Neuronal stem cell (in vitro differentiated cells): ENCODE data around the gene PDLIM5.

Source experiments
- DNase-seq: peaks from one replicate; pipeline ENCODE4 v3.0.0-alpha.2; 2013; ENCODE audit warnings: low spot score
- H2AFZ ChIP-seq: one replicate; pipeline ENCODE4 v1.6.1; 2013; ENCODE audit warnings: mild to moderate bottlenecking, low read length, inconsistent platforms
- H2AK5ac ChIP-seq: 2 replicates; pipeline ENCODE4 v1.6.1; 2013; ENCODE audit warnings: low read depth, mild to moderate bottlenecking, inconsistent platforms, low read length, moderate library complexity, mixed read lengths
- H2BK120ac ChIP-seq: 2 replicates; pipeline ENCODE4 v1.6.1; 2013; ENCODE audit warnings: low read depth, mild to moderate bottlenecking, inconsistent platforms, low read length, moderate library complexity, mixed read lengths
- H2BK12ac ChIP-seq: one replicate; pipeline ENCODE4 v1.6.1; 2013; ENCODE audit warnings: low read length, inconsistent platforms
- H2BK15ac ChIP-seq: 2 replicates; pipeline ENCODE4 v1.6.1; 2013; ENCODE audit warnings: mild to moderate bottlenecking, low read length, inconsistent platforms, mixed read lengths
- H2BK5ac ChIP-seq: one replicate; pipeline ENCODE4 v1.6.1; 2013; ENCODE audit warnings: inconsistent platforms, mild to moderate bottlenecking, low read length, moderate library complexity
- H3K14ac ChIP-seq: one replicate; pipeline ENCODE4 v1.6.1; 2013; ENCODE audit warnings: low read length, inconsistent platforms
- H3K18ac ChIP-seq: 2 replicates; pipeline ENCODE4 v1.6.1; 2013; ENCODE audit warnings: low read length, inconsistent platforms
- H3K23ac ChIP-seq: 2 replicates; pipeline ENCODE4 v1.6.1; 2013; ENCODE audit warnings: low read depth, mild to moderate bottlenecking, mixed read lengths, low read length, inconsistent platforms; ENCODE audit not compliant: poor library complexity
- H3K27ac ChIP-seq: replicated peaks from 3 replicates; pipeline ENCODE4 v1.5.1; 2013; ENCODE audit warnings: low read length, inconsistent platforms
- H3K27me3 ChIP-seq, 3 experiments: 2 replicates each; pipeline ENCODE4 v1.6.1; 2013; ENCODE audit warnings: low read length in 3 of 3, mild to moderate bottlenecking in 2 of 3, inconsistent platforms in 1 of 3, low read depth in 1 of 3, mixed read lengths in 1 of 3, moderate library complexity in 1 of 3; ENCODE audit not compliant: control insufficient read depth in 3 of 3, insufficient read depth in 3 of 3
- H3K36me3 ChIP-seq, 2 donors: replicated peaks in 1 of 2; 2 replicates each; pipeline ENCODE4 v1.6.1; 2013; ENCODE audit warnings: low read length in 2 of 2; ENCODE audit not compliant: control insufficient read depth in 2 of 2, insufficient read depth in 2 of 2
- H3K4ac ChIP-seq: 2 replicates; pipeline ENCODE4 v1.6.1; 2013; ENCODE audit warnings: inconsistent platforms, mild to moderate bottlenecking, low read length, moderate library complexity
- H3K4me1 ChIP-seq, 2 donors: 1 replicate in 1 of 2; 2 replicates in 1 of 2; pipeline ENCODE4 v1.6.1; 2013; ENCODE audit warnings: low read length in 2 of 2, low read depth in 1 of 2; ENCODE audit not compliant: control insufficient read depth in 2 of 2, insufficient read depth in 1 of 2
- H3K4me2 ChIP-seq: one replicate; pipeline ENCODE4 v1.6.1; 2013; ENCODE audit warnings: mild to moderate bottlenecking, low read length, inconsistent platforms; ENCODE audit not compliant: insufficient read depth, poor library complexity, severe bottlenecking
- H3K4me3 ChIP-seq, 2 donors: 2 replicates each; pipeline ENCODE4 v1.5.1; 2013; ENCODE audit warnings: low read length in 2 of 2, mild to moderate bottlenecking in 2 of 2, inconsistent platforms in 1 of 2, moderate library complexity in 1 of 2
- H3K79me1 ChIP-seq: one replicate; pipeline ENCODE4 v1.6.1; 2013; ENCODE audit warnings: low read depth, mild to moderate bottlenecking, inconsistent platforms, low read length, moderate library complexity
- H3K9ac ChIP-seq: one replicate; pipeline ENCODE4 v1.6.1; 2013; ENCODE audit warnings: mild to moderate bottlenecking, low read depth, low read length, inconsistent platforms; ENCODE audit not compliant: poor library complexity
- H3K9me3 ChIP-seq, 2 donors: replicated peaks in 1 of 2; 2 replicates each; pipeline versions ENCODE3 to v1.6.1; 2013; ENCODE audit warnings: low read length in 2 of 2, mild to moderate bottlenecking in 2 of 2, inconsistent platforms in 1 of 2, low read depth in 1 of 2, mixed read lengths in 1 of 2, moderate library complexity in 1 of 2; ENCODE audit not compliant: control insufficient read depth in 2 of 2, insufficient read depth in 1 of 2
- H4K8ac ChIP-seq: one replicate; pipeline ENCODE4 v1.6.1; 2013; ENCODE audit warnings: low read depth, mild to moderate bottlenecking, inconsistent platforms, low read length, moderate library complexity
- H4K91ac ChIP-seq: one replicate; pipeline ENCODE4 v1.6.1; 2013; ENCODE audit warnings: low read length, low read depth, mild to moderate bottlenecking, inconsistent platforms; ENCODE audit not compliant: poor library complexity
- WGBS, 2 donors: extraction: QIAGEN DNeasy Blood & Tissue Kit; methylation state at CpG; one replicate each; pipeline ENCODE4 v1.1.7; 2013; ENCODE audit warnings: missing lambda C conversion rate in 2 of 2, mixed read lengths in 1 of 2; ENCODE audit not compliant: insufficient read length in 2 of 2, insufficient replicate concordance in 1 of 2; ENCODE audit errors: extremely low coverage in 2 of 2; 5-methylcytosine and 5-hydroxymethylcytosine counted together

Gene PDLIM5

DNA sequence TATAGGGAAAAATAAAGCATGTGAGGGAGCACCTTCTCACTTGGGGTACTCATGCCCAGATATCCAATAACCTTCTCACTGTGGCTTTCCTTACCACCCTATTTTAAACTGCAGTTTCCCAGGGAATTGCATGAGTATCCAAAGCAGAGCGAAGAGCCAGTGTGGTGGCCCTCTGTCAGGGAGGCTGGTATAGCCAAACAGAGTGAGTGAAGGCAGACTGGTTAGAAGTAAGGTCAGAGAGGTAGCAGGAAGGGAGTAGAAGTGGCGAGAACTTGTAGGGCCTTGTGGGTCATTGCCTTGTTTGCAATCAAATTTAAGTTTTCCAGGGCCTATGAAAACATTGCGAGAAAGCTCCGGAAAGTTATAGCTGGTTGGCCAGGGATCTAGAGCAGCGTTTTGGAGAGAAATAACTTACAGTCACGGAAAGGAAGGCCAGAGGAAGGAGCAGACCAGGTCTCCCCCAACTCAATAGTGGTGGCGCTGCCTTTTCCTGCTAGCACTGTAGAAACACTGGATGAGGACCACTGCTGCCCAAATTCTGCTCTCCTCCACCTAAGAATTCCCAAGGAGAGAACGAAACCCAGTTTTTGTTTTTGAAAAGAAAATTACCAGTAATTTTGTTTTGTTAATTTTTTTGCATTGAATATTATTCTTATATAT is 77.2 kb downstream of the PDLIM5 start:
- H2AFZ ChIP-seq: no peak overlapping the region
- H2BK12ac ChIP-seq: no peak overlapping the region
- no peaks in the 10 kb centered on the region for H3K27me3 ChIP-seq
- no peak overlapping the region for H4K8ac ChIP-seq
- H3K4ac ChIP-seq: no peak overlapping the region
- no peak overlapping the region for H2BK120ac ChIP-seq
- H3K23ac ChIP-seq: no peak overlapping the region
- peaks cover 0 to 1% of the 10 kb centered on the region in 2 donors for H3K4me1 ChIP-seq
- no CpG with 5 or more reads among the region's 8 CpGs for WGBS, 2 donors
- H3K14ac ChIP-seq: no peak overlapping the region
- no peaks in the 10 kb centered on the region for H3K9me3 ChIP-seq
- no peak overlapping the region for H3K27ac ChIP-seq
- H2BK5ac ChIP-seq: no peak overlapping the region
- H3K79me1 ChIP-seq: no peaks in the 10 kb centered on the region
- no peak overlapping the region for H2BK15ac ChIP-seq
- no peak overlapping the region for H3K4me2 ChIP-seq
- no peak overlapping the region for H4K91ac ChIP-seq
- H3K4me3 ChIP-seq: no peak overlapping the region
- no peak overlapping the region for H2AK5ac ChIP-seq
- no peak overlapping the region for H3K9ac ChIP-seq
- H3K36me3 ChIP-seq: peaks cover 0 to 2% of the 10 kb centered on the region in 2 donors
- no peak overlapping the region for H3K18ac ChIP-seq
- DNase-seq: no peak

DNA sequence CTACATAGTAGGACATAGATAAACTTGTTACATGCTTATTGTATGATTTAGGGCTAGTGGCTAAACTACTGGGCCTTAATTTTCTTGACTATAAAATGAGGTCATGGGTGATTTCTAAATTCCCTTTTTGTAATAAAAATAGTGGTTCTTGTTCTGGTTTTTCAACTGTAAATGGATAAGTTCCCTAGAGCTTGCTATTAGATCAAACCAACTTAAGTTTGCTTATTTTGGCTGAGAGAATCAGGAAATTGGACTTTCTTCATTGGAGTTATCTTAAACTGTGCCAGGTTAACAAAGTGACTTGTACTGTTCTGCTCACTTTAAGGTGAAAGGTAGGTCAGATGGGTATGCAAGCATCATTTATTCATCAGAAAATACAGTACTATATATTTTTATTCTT is 78.3 kb downstream of the PDLIM5 start:
- no peak overlapping the region for H2BK120ac ChIP-seq
- no peaks in the 10 kb centered on the region for H3K27me3 ChIP-seq
- H3K9me3 ChIP-seq: no peaks in the 10 kb centered on the region
- no peak overlapping the region for H3K4me3 ChIP-seq
- no peak for DNase-seq
- H2AFZ ChIP-seq: no peak overlapping the region
- no peaks in the 10 kb centered on the region for H3K79me1 ChIP-seq
- H4K8ac ChIP-seq: no peak overlapping the region
- peaks cover 0 to 1% of the 10 kb centered on the region in 2 donors for H3K4me1 ChIP-seq
- no peak overlapping the region for H2BK12ac ChIP-seq
- H2AK5ac ChIP-seq: no peak overlapping the region
- H2BK5ac ChIP-seq: no peak overlapping the region
- H3K4ac ChIP-seq: no peak overlapping the region
- H3K9ac ChIP-seq: no peak overlapping the region
- H3K18ac ChIP-seq: no peak overlapping the region
- no peak overlapping the region for H3K27ac ChIP-seq
- no peak overlapping the region for H2BK15ac ChIP-seq
- H3K4me2 ChIP-seq: no peak overlapping the region
- peaks cover 0 to 2% of the 10 kb centered on the region in 2 donors for H3K36me3 ChIP-seq
- no peak overlapping the region for H3K23ac ChIP-seq
- H3K14ac ChIP-seq: no peak overlapping the region
- H4K91ac ChIP-seq: no peak overlapping the region

DNA sequence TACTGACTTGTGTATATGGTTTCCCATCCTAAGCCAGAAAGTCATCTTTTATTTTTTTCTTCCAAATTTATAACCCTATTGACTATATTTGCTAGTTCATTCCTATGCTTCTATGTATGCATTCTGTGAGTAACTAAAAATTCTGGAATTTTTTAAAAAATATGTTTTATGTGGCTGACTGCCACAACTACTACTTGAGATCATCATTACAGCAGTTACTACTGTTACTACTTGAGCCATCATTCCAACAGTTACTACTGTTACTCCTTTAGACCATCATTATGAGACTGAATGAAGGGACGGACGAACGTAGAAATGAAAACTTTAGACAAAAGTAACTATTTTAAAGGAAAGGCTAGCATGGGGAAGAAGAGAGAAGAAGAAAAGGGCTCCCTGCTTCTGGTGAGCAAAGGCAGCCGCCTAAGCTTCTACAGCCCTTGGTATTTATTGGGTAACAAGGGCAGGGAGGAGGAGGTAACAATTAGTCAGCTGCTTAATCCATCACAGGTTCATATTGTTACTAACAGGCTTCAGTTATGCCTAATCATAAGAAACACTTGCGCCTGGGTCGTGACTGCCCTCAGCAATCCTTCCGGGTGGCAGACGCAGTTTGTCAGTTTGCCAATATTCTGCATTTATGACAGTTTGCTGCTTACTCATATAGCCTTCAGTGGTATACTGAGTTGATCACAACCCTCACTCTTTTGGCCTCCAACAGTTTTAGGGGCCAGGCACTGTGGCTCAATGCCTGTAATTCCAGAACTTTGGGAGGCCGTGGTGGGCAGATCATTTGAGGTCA is 80.4 kb downstream of the PDLIM5 start:
- Histone ChIP-seq H2BK5ac (no peak overlapping the region), H4K8ac (no peak overlapping the region), H3K4me2 (no peak overlapping the region), H2BK120ac (no peak overlapping the region), H2AFZ (no peak overlapping the region), H3K27ac (no peak overlapping the region), H3K14ac (no peak overlapping the region), H4K91ac (no peak overlapping the region), H3K18ac (no peak overlapping the region), H3K9ac (no peak overlapping the region), H3K79me1 (no peaks in the 10 kb centered on the region), H3K27me3 (no peaks in the 10 kb centered on the region), H3K4ac (no peak overlapping the region), H3K4me1 (peaks cover 8% of the 10 kb centered on the region in 2 donors), H3K4me3 (no peak overlapping the region), H2BK15ac (no peak overlapping the region), H3K23ac (no peak overlapping the region), H3K36me3 (peaks cover 0 to 2% of the 10 kb centered on the region in 2 donors), H3K9me3 (no peaks in the 10 kb centered on the region), H2AK5ac (no peak overlapping the region), H2BK12ac (no peak overlapping the region)
- WGBS, 2 donors: no CpG with 5 or more reads among the region's 9 CpGs
- no peak for DNase-seq

DNA sequence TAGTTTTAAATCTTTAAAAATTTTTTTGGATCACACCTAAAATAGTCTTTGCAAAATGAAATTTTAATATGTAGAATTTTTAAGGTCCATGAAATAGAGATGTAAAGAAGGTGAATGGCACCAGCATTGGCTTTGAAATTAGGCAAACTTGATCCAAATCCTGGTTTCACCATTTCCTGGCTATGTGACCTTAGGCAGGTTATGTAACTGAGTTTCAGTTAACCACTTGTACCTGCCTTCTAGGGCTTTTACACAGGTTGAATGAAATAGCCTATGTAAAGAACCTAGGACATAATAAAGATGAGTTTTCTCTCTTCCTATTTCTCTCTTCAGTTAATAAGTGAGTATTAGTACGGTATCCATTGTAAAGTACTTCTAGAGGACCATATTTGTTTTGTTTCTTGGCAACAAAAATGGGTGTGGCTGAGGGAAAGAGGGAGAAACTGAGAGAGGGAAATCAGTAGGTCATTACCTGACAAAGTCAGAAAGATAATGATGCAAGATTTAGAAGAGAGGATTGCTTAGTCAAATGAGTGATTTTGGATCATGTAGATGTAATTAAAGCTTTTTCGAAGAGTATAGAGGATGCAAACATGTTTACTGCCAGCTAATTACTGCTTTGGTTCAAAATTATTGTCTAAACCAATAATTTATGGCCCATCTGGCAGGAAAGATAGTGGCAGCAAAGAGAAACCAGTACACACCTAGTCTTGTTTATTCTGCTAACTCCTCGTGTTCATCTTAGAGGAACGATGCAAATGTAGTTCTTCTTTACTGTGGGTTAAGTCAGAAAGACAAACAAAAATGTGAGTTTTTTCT is 81.9 kb downstream of the PDLIM5 start:
- H3K27ac ChIP-seq: no peak overlapping the region
- no peak overlapping the region for H3K4me2 ChIP-seq
- peaks cover 10 to 18% of the 10 kb centered on the region in 2 donors for H3K4me1 ChIP-seq
- no CpG with 5 or more reads among the region's 4 CpGs for WGBS, 2 donors
- no peak overlapping the region for H3K9ac ChIP-seq
- H3K36me3 ChIP-seq: peaks cover 0 to 2% of the 10 kb centered on the region in 2 donors
- no peak overlapping the region for H2BK12ac ChIP-seq
- no peak overlapping the region for H4K8ac ChIP-seq
- no peak overlapping the region for H4K91ac ChIP-seq
- no peak overlapping the region for H3K4me3 ChIP-seq
- H3K23ac ChIP-seq: no peak overlapping the region
- H3K18ac ChIP-seq: no peak overlapping the region
- H2AFZ ChIP-seq: no peak overlapping the region
- H2BK15ac ChIP-seq: no peak overlapping the region
- no peaks in the 10 kb centered on the region for H3K79me1 ChIP-seq
- no peaks in the 10 kb centered on the region for H3K27me3 ChIP-seq
- DNase-seq: no peak
- H3K4ac ChIP-seq: no peak overlapping the region
- no peak overlapping the region for H2AK5ac ChIP-seq
- no peak overlapping the region for H2BK120ac ChIP-seq
- H3K9me3 ChIP-seq: no peaks in the 10 kb centered on the region
- no peak overlapping the region for H2BK5ac ChIP-seq
- no peak overlapping the region for H3K14ac ChIP-seq
